Ishikawa (cell line): Measurements from ENCODE around the gene ZNF423.

Experiments used
- CEBPB ChIP-seq: IDR thresholded peaks from 2 replicates; pipeline ENCODE4 v1.6.1; 2012
- CREB1 ChIP-seq: IDR thresholded peaks from 2 replicates; pipeline ENCODE4 v1.6.1; 2012; ENCODE audit warnings: low read depth
- EGR1 ChIP-seq: IDR thresholded peaks from 2 replicates; pipeline ENCODE4 v1.6.1; 2012
- EP300 ChIP-seq: IDR thresholded peaks from 2 replicates; pipeline ENCODE4 v1.6.1; 2012; ENCODE audit warnings: borderline replicate concordance
- FOXM1 ChIP-seq: IDR thresholded peaks from 2 replicates; pipeline ENCODE4 v1.6.1; 2012; ENCODE audit warnings: low read depth, borderline replicate concordance
- NFIC ChIP-seq: IDR thresholded peaks from 2 replicates; pipeline ENCODE4 v1.6.1; 2012
- RAD21 ChIP-seq: IDR thresholded peaks from 2 replicates; pipeline ENCODE4 v1.6.1; 2012; ENCODE audit warnings: low read depth
- TAF1 ChIP-seq: IDR thresholded peaks from 2 replicates; pipeline ENCODE4 v1.6.1; 2012; ENCODE audit warnings: low read depth, mild to moderate bottlenecking
- TCF12 ChIP-seq: IDR thresholded peaks from 2 replicates; pipeline ENCODE4 v1.6.1; 2012; ENCODE audit warnings: low read depth
- TEAD4 ChIP-seq: IDR thresholded peaks from 2 replicates; pipeline ENCODE4 v1.6.1; 2012
- YY1 ChIP-seq: IDR thresholded peaks from 2 replicates; pipeline ENCODE4 v1.6.1; 2012; ENCODE audit warnings: low read depth
- ZBTB7A ChIP-seq: IDR thresholded peaks from 2 replicates; pipeline ENCODE4 v1.6.1; 2012; ENCODE audit warnings: low read depth
- TF ChIP-seq, protein P1 (sequence below): IDR thresholded peaks from 2 replicates; pipeline ENCODE4 v1.6.1; 2012
- TF ChIP-seq, protein P2 (sequence below): IDR thresholded peaks from 2 replicates; pipeline ENCODE4 v1.6.1; 2012; ENCODE audit warnings: low read depth, mild to moderate bottlenecking
- TF ChIP-seq, protein P3 (sequence below): IDR thresholded peaks from 2 replicates; pipeline ENCODE4 v1.6.1; 2012

Gene ZNF423

DNA sequence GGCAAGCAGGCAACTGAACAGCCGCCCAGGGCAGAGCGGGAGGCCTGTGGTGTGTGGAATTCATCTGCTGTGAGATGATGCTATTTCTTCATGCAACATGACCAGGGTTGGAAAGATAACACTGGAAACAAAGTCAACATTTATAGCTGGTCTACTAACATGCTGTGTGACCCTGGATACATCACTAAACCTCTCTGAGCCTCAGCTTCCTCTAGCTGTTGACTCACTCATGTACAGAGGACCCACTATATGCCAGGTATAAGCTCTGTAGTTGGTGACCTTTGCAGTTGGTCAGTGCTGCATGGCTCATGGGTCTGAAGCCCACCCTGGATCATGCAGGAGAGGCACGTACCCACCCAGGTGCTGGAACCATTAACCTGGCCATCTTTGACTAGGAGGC is 180.9 kb downstream of the ZNF423 start:
- no peak for TF ChIP-seq RAD21
- no peak for TF ChIP-seq CEBPB
- TF ChIP-seq, protein P1, sequence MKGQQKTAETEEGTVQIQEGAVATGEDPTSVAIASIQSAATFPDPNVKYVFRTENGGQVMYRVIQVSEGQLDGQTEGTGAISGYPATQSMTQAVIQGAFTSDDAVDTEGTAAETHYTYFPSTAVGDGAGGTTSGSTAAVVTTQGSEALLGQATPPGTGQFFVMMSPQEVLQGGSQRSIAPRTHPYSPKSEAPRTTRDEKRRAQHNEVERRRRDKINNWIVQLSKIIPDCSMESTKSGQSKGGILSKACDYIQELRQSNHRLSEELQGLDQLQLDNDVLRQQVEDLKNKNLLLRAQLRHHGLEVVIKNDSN: no peak
- no peak for TF ChIP-seq TAF1
- no peak for TF ChIP-seq YY1
- TF ChIP-seq NFIC: no peak
- TF ChIP-seq, protein P2, sequence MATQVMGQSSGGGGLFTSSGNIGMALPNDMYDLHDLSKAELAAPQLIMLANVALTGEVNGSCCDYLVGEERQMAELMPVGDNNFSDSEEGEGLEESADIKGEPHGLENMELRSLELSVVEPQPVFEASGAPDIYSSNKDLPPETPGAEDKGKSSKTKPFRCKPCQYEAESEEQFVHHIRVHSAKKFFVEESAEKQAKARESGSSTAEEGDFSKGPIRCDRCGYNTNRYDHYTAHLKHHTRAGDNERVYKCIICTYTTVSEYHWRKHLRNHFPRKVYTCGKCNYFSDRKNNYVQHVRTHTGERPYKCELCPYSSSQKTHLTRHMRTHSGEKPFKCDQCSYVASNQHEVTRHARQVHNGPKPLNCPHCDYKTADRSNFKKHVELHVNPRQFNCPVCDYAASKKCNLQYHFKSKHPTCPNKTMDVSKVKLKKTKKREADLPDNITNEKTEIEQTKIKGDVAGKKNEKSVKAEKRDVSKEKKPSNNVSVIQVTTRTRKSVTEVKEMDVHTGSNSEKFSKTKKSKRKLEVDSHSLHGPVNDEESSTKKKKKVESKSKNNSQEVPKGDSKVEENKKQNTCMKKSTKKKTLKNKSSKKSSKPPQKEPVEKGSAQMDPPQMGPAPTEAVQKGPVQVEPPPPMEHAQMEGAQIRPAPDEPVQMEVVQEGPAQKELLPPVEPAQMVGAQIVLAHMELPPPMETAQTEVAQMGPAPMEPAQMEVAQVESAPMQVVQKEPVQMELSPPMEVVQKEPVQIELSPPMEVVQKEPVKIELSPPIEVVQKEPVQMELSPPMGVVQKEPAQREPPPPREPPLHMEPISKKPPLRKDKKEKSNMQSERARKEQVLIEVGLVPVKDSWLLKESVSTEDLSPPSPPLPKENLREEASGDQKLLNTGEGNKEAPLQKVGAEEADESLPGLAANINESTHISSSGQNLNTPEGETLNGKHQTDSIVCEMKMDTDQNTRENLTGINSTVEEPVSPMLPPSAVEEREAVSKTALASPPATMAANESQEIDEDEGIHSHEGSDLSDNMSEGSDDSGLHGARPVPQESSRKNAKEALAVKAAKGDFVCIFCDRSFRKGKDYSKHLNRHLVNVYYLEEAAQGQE: no peak
- no peak for TF ChIP-seq CREB1
- TF ChIP-seq, protein P3, sequence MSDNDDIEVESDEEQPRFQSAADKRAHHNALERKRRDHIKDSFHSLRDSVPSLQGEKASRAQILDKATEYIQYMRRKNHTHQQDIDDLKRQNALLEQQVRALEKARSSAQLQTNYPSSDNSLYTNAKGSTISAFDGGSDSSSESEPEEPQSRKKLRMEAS: no peak
- no peak for TF ChIP-seq TCF12
- no peak for TF ChIP-seq EP300
- no peak for TF ChIP-seq TEAD4
- TF ChIP-seq FOXM1: no peak

DNA sequence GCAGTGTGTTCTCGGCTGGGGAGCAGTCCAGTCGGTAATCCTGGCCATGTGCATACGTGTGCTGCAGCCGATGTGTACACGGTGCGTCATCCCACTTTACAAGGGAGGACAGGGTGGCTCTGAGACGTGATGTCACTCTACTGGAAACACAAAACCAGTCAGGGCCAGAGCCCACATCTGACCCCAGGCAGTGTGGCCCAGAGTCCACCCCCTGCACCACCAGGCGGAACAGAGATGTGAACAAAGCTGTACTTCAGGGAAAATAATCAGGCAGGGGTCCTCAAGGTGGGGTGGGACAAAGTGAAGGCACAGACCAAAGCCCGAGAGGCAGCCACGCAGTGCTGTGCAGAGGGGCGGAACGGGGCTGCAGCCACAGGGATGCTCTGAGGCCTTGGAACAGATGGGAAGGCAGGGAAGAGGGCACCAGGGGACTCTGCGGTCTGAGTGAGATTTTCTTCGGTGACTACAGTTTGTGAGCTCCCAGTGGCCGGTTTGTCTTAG is 181.5 kb downstream of the ZNF423 start:
- TF ChIP-seq FOXM1: no peak
- TF ChIP-seq EP300: no peak
- no peak for TF ChIP-seq NFIC
- TF ChIP-seq EGR1: no peak
- no peak for TF ChIP-seq TAF1
- no peak for TF ChIP-seq TEAD4
- TF ChIP-seq ZBTB7A: no peak
- TF ChIP-seq YY1: no peak
- no peak for TF ChIP-seq RAD21
- TF ChIP-seq CEBPB: no peak
- TF ChIP-seq, protein P1: no peak

DNA sequence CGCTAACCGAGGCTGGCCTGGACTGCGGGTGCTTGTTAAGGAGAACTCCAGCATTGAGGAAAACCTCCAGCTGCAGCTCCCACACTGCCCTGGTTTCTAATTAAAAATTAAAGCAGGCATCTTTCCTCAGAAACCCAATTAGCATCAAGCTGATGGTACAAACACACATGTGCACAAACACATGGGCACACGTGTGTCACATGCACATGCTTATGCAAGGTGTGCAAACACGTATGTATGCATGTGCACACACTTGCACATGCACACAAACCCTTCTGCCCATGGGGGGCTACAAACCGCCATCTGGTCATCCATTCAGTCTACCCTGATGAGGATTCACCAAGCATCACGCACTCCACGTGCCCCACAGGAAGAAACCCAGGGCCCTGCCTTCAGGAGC is 182.5 kb downstream of the ZNF423 start:
- TF ChIP-seq TAF1 (no peak), EGR1 (no peak)

DNA sequence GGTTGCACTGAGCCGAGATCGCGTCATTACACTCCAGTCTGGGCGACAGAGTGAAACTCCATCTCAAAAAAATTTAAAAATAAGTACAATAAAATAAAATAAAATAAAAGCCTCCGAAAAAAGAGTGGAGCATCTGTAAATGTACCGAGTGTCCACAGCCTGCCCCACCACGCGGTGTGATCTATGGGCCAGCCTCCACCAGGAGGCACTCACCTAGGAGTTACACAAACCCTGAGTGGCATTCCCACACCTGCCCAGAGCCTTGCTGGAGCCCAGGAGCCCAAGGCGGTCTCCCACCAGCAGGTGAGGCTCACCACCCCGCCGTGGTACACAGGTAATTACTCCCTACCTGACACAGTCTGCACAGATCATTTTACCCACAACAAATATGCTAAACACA is 183.2 kb downstream of the ZNF423 start:
- TF ChIP-seq YY1 (no peak), EGR1 (no peak), FOXM1 (no peak), TAF1 (no peak), EP300 (no peak), TCF12 (no peak), TEAD4 (no peak), CREB1 (no peak), RAD21 (no peak; the same call in 1 of the 2 replicates), CEBPB (no peak), ZBTB7A (no peak), NFIC (no peak)
- TF ChIP-seq, protein P3: no peak
- TF ChIP-seq, protein P1: no peak
- TF ChIP-seq, protein P2: no peak

DNA sequence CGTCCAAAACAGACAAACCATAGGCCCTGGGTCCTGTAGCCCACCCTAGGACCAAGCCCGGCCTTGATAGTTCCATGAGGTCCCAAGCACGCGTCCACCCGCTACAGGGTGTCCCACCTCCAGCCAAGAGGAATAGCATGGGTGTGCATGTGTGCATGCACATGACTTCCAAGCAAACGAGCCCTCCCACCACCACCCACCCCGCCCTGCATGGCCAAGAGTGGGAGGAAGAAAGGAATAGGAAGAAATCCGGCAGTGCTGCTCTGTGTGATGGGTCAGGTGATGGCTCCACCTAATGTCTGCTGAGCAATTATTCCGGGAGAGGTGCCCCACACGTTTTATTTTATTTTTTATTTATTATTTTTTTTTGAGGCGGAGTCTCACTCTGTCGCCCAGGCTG is 184.6 kb downstream of the ZNF423 start:
- TF ChIP-seq TAF1: no peak
- TF ChIP-seq FOXM1: no peak
- no peak for TF ChIP-seq EP300
- TF ChIP-seq CREB1: no peak
- no peak for TF ChIP-seq EGR1
- TF ChIP-seq YY1: no peak

DNA sequence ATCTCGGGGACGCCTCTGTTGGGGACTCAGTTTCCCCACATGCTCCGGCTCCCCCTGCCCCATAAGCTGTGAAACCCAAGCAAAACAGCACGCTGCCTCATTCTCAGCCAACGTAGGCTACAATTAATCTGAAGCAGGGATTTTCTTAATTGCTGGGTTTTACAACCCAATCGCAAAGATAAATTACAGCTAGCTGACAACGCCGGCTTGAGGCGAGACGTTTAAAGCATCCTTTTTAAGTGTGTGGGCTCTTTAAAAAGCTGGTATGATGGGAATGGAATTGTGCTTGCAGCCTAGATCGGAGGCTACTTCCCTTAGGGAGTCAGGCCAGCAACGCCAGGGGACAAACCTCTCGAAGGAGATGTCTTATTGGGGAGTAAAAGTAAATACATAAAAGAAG is 185.3 kb downstream of the ZNF423 start:
- TF ChIP-seq CREB1 (no peak), FOXM1 (no peak)
- TF ChIP-seq, protein P2: no peak
